HG03039 (cell line): ENCODE data around the gene TMC3.

ENCODE experiments used
- ATAC-seq: cut with Tn5 transposase; IDR thresholded peaks from one replicate; pipeline ENCODE4 v1.9.1; 2021; ENCODE audit warnings: mild to moderate bottlenecking, moderate library complexity; ENCODE audit not compliant: unreplicated experiment

Gene TMC3

DNA sequence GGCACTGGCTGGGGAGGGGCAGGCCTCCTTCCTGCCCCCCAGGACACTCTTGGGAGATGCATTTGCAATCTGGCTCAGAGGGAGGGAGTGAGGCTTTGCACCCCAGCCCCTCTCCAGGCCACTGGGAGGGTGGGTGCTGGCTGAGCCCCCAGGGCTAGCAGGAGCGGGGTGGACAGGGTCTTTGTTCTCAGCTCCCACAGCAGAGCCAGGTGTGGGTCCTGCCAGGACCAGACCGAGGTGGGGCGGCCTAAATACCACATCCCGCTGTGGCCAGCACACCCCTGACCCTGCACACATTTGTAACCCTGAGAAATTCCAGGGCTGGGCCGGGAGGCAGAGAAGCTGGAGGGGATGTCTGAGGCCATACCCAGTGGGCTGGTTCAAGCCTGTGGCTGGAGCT lies 91.1 kb downstream of the TMC3 start:
- ATAC-seq = no peak

DNA sequence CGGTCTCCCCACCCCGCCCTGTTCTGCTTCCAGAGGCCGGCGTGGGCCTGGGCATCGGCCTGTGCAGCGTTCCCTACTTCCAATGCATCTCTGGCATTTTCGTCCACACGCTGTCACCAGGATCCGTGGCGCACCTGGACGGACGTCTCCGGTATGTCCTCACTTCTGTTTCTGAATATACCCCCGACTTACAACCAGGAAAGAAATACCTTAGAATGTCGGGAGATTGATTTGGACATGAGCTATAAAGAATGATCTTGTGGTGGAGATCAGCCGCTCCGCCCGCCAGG lies 91.5 kb downstream of the TMC3 start:
- no peak for ATAC-seq

DNA sequence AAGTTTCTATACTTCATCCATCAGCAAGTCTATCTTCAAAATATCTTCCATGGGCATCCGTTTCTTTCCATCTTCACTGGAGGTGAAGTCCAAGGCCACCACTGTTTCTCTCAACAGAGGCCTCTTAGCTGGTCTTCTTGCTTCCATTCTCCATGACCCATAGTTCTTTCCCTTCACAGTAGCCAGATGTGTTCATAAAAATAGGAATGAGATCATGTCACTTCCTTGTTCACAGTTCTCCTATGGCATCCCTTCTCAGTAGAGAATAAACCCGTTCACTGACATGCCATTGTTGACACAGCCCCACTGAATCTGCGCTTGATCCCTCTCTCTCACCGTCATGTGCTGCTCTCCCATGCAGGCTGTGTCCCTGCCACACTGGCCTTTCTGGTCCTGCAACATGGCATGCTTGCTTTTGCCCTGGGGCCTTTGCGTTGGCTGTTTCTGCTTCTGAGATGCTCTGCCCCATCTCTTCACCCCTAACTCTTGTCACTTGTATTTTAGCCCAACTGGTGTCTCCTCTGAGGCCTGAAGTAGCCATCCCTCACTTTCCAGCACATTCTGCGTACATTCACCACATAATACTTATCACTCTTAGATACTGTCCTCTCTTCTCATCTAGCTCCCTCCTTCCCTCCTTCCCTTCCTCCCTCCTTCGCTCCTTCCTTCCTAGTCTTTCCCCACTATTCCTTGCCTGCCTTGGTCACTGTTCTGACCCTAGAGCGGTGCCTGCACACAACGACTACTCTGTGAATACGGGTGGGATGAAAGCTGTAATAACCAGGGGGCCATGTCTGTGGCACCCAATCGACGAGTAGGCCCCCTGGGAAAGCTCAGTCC lies 92.0 kb downstream of the TMC3 start:
- no peak for ATAC-seq

DNA sequence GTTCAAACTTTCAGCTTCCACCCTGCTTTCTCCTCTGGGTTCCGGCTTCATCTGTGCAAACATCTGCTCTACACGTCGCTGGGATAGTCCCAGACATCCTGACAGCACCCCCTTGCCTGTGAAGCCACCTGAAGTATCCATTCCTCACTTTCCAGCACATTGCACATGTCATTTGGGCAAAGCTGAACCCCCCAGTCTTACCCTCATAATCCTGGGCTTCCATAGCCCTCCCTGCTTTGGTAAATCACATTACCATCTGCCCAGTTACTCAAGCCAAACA lies 92.6 kb downstream of the TMC3 start:
- ATAC-seq = no peak
